Dermis blood vessel endothelial cell (primary cell): Measurements from ENCODE around the gene BTNL2. TPM values are rescaled to one million over a fixed set of nuclear protein-coding genes. Genes with fewer than 3 reads are reported as not detected.
"Not testable (repeated sequence)": the region's sequence is repeated elsewhere in the genome, so short reads cannot be mapped to it uniquely, and the experiment has no call there.

Experiments
- DNase-seq: peaks from one replicate; pipeline ENCODE4 v3.0.0; 2010
- total RNA-seq: library from RNA; depleted of rRNA; stranded (reverse); fragments of >200 nt; gene quantifications from 2 replicates; pipeline ENCODE4 v1.2.3, GENCODE V29; 2014

Gene BTNL2
- total RNA-seq, 1 donor from 2014 or later: not detected

GRCh38 chr6:32367644-32368043 lies 39.3 kb downstream of the BTNL2 start:
- DNase-seq: no peak

- DNase-seq: not testable (repeated sequence)
These were observed 47.8 kb downstream of the BTNL2 start for GRCh38 chr6:32359225-32359624.

- DNase-seq: not testable (repeated sequence)
These were observed 48.4 kb downstream of the BTNL2 start for GRCh38 chr6:32358548-32358947.

DNA sequence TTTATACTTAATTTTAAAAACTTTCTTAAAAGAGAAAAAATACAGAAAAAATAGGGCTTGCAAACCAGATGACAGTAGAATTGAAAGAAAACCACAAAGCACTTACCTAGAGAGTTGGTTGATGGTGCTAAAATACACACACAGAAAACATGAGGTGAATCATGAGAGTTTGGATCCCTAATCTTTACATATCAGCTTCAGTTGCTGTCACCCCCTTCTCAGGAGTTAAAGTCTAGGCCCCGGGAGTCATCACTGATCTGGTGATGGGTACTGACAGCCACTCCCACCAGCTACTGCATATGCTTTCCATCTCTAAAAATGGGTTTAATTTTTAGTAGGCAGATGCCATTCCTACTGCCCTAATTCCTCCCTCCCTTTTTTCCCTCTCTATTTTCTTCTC lies 52.0 kb downstream of the BTNL2 start:
- DNase-seq: no peak

GRCh38 chr6:32353348-32353747 lies 53.6 kb downstream of the BTNL2 start:
- DNase-seq: no peak

Other genes starting within 250 kb of the BTNL2 start
- 1.3 and 2.7 TPM in 2 replicates for gene EGFL8, start 242.6 kb downstream of the BTNL2 start, total RNA-seq
- 9.5 and 22.2 TPM in 2 replicates for gene AGPAT1, start 231.1 kb downstream of the BTNL2 start, total RNA-seq
- 31.6 and 53.1 TPM in 2 replicates for gene RNF5, start 228.8 kb downstream of the BTNL2 start, total RNA-seq
- gene AGER, start 222.9 kb downstream of the BTNL2 start, total RNA-seq: 0.74 and 0.85 TPM in 2 replicates
- 62.3 and 85.6 TPM in 2 replicates for gene PBX2, start 217.0 kb downstream of the BTNL2 start, total RNA-seq
- 3.1 and 8.7 TPM in 2 replicates for gene GPSM3, start 214.5 kb downstream of the BTNL2 start, total RNA-seq
- 44.3 and 63.5 TPM in 2 replicates for gene NOTCH4, start 183.1 kb downstream of the BTNL2 start, total RNA-seq
- not detected in 2 replicates for gene TSBP1, start 35.3 kb downstream of the BTNL2 start, total RNA-seq
- 0.09 TPM in 1 of 2 replicates, not detected in the other for gene HLA-DRA, start 32.7 kb upstream of the BTNL2 start, total RNA-seq
- gene HLA-DRB5, start 123.1 kb upstream of the BTNL2 start, total RNA-seq: not detected in 2 replicates
- gene HLA-DRB1, start 182.7 kb upstream of the BTNL2 start, total RNA-seq: 0.17 TPM in 1 of 2 replicates, not detected in the other
- not detected in 2 replicates for gene HLA-DQA1, start 230.2 kb upstream of the BTNL2 start, total RNA-seq